GM12891 (cell line): ENCODE data around the gene MRPL28. TPM values are rescaled to one million over a fixed set of nuclear protein-coding genes. Genes with fewer than 3 reads are reported as not detected.
"Not testable (repeated sequence)": the region's sequence is repeated elsewhere in the genome, so short reads cannot be mapped to it uniquely, and the experiment has no call there.

ENCODE experiments used
- DNase-seq: peaks from one replicate; pipeline ENCODE4 v3.0.0; 2011; ENCODE audit warnings: low spot score; ENCODE audit not compliant: insufficient read length
- FAIRE-seq: peaks from 2 replicates; lab custom pipeline; 2011; peaks lifted over from hg19 to GRCh38; lab: Jason Lieb, UNC
- PAX5 ChIP-seq: IDR thresholded peaks from 2 replicates; pipeline ENCODE4 v1.6.1; 2011; ENCODE audit warnings: low read length, moderate library complexity, mild to moderate bottlenecking; ENCODE audit not compliant: insufficient read depth, severe bottlenecking
- POLR2A ChIP-seq: IDR thresholded peaks from 2 replicates; pipeline ENCODE4 v1.6.1; 2011; ENCODE audit warnings: low read depth, low read length, control low read depth
- POLR2AphosphoS5 ChIP-seq: IDR thresholded peaks from 2 replicates; pipeline ENCODE4 v1.6.1; 2011; ENCODE audit warnings: low read depth, low read length, control low read depth
- POU2F2 ChIP-seq: IDR thresholded peaks from 2 replicates; pipeline ENCODE4 v1.6.1; 2011; ENCODE audit warnings: low read depth, mild to moderate bottlenecking, control low read depth, low read length, moderate library complexity
- SPI1 ChIP-seq: IDR thresholded peaks from 2 replicates; pipeline ENCODE4 v1.6.1; 2011; ENCODE audit warnings: low read depth, low read length, control low read depth
- TAF1 ChIP-seq: IDR thresholded peaks from 2 replicates; pipeline ENCODE4 v1.6.1; 2011; ENCODE audit warnings: low read depth, low read length, control low read depth
- polyA plus RNA-seq: library from polyadenylated mRNA; unstranded; fragments of >200 nt; gene quantifications from one replicate; pipeline ENCODE4 v1.2.1, GENCODE V29; 2012; ENCODE audit warnings: low read depth, missing spikeins, inconsistent platforms; ENCODE audit not compliant: missing spikeins

The MRPL28 gene
- polyA plus RNA-seq = 62.7 TPM

- DNase-seq (peak; percentile 99), FAIRE-seq (peak; percentile 98)
- TF ChIP-seq SPI1 = no peak
- TF ChIP-seq POLR2AphosphoS5 = no peak
- TF ChIP-seq POLR2A = no peak
- no peak for TF ChIP-seq PAX5
- no peak for TF ChIP-seq POU2F2
- no peak for TF ChIP-seq TAF1
These were observed at the start of gene MRPL28 for GRCh38 chr16:370443-370842. TSS of gene MRPL28 (minus strand) at chr16:370538. CDS start at chr16:370218, 320 bp downstream.

- not testable (repeated sequence) for FAIRE-seq, DNase-seq
These were observed 44.8 kb upstream of the MRPL28 start for GRCh38 chr16:415170-415498.

- no peak for TF ChIP-seq PAX5
- TF ChIP-seq POLR2AphosphoS5 = no peak
- TF ChIP-seq TAF1 = no peak
- no peak for TF ChIP-seq POU2F2
- no peak for TF ChIP-seq SPI1
- TF ChIP-seq POLR2A = no peak
- FAIRE-seq = no peak
- no peak for DNase-seq
These were observed 44.2 kb upstream of the MRPL28 start for GRCh38 chr16:414395-415169.

- FAIRE-seq = no peak
- TF ChIP-seq POU2F2 = no peak
- TF ChIP-seq POLR2A = no peak
- no peak for TF ChIP-seq TAF1
- no peak for TF ChIP-seq POLR2AphosphoS5
- no peak for TF ChIP-seq PAX5
- TF ChIP-seq SPI1 = no peak
- DNase-seq = no peak
These were observed 41.4 kb upstream of the MRPL28 start for GRCh38 chr16:411576-412265.

GRCh38 chr16:410516-411178 is 40.3 kb upstream of the MRPL28 start:
- no peak for DNase-seq
- no peak for FAIRE-seq
- TF ChIP-seq SPI1 = no peak
- no peak for TF ChIP-seq PAX5
- TF ChIP-seq POU2F2 = no peak
- no peak for TF ChIP-seq POLR2A
- TF ChIP-seq POLR2AphosphoS5 = no peak
- TF ChIP-seq TAF1 = no peak

- FAIRE-seq = no peak
- TF ChIP-seq SPI1 = no peak
- no peak for TF ChIP-seq POU2F2
- no peak for TF ChIP-seq TAF1
- no peak for TF ChIP-seq POLR2AphosphoS5
- TF ChIP-seq PAX5 = no peak
- TF ChIP-seq POLR2A = no peak
- DNase-seq = no peak
These were observed 36.9 kb upstream of the MRPL28 start for GRCh38 chr16:407253-407652.

GRCh38 chr16:405548-406506 is 35.5 kb upstream of the MRPL28 start:
- TF ChIP-seq POLR2A (no peak), PAX5 (no peak), POLR2AphosphoS5 (no peak), TAF1 (no peak), POU2F2 (no peak), SPI1 (no peak)
- no peak for DNase-seq
- FAIRE-seq = no peak

GRCh38 chr16:404971-405486 is 34.7 kb upstream of the MRPL28 start:
- TF ChIP-seq POU2F2 = no peak
- no peak for TF ChIP-seq POLR2AphosphoS5
- TF ChIP-seq POLR2A = no peak
- no peak for TF ChIP-seq SPI1
- TF ChIP-seq TAF1 = no peak
- TF ChIP-seq PAX5 = no peak
- FAIRE-seq (no peak), DNase-seq (no peak)
